OCI-M2 (cell line): ENCODE data around the gene B4GALNT3.
"Not testable (repeated sequence)": the region's sequence is repeated elsewhere in the genome, so short reads cannot be mapped to it uniquely, and the experiment has no call there.

ENCODE experiments used
- DNase-seq: peaks from one replicate; lab custom pipeline; 2025; ENCODE audit not compliant: unreplicated experiment; lab: John Stamatoyannopoulos, UW

B4GALNT3 gene

DNA sequence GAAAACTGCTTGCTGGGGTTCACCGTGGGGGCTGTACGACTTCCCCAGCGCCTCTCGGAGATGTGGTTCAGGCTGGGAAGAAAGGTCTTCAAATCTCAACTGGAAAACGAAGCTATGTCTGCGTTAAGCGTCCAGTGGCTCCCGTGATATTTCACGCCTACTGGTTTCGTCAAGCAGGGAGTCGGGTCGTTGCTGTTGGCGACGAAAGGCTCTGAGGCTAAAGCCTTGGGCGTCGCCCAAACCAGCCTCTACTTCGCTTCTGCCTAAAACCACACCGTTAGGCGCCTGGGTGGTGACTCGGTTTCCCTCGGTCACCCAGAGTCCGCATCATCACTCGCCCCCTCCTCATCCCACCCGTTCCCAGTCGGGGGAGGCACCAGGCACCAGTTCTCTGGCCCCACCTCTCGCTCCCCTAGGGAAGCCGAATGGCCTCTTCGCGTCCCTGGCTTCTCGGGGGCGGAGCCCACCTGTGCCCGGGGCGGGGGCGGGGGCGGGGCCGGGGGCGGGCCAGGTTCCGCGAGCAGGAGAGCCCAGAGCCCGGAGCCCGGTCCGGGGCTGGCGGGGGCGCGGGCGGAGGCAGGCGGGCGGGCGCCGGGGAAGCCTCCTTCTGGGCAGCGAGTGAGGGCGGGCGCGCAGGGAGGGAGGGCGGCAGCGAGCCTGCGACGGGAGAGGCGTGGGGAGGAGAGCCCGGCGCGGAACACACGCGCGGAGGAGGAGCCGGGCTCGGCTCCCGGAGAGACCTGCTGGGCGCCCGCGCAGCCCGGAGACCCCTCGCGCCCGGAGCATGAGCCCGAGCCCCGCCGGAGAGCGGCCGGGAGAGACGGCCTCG is at the start of gene B4GALNT3:
B4GALNT3 (plus strand) TSS at position 510 of the 829 bp plus-strand sequence. CDS start 438 bp downstream, outside the sequence.
- DNase-seq: no peak

DNA sequence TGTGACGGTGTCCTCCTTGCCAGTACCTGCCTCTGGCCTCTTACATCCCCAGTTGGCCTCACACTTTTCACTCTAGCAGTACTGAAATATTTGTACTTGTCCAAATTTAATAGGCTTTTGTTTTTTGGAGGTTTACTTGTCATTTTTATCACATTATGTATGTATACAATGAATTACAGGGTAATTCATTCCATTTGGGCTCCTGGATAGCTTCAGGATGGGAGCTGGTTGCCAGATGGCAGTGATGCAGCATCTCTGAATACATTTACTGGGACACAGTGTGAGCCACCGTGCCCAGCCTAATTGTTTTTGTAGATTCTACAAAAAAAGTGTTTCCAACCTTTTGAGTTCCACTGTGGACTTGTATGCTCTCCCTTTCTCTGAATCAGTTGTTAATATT is 44.9 kb upstream of the B4GALNT3 start:
- no peak for DNase-seq

DNA sequence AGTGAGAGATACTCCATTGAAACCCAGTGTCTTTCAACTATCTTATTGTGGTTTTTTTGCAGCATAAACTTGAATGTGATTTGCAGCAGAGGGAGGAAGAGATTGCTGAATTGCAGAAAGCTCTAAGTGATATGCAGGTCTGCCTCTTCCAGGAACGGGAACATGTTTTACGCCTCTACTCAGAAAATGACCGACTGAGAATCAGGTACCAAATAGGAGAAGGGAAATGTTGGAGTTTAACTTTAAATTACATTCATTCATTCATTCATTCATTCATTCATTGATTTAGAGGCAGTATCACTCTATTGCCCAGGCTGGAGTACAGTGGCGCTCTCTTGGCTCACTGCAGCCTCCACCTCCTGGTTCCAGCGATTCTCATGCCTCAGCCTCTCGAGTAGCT is 41.3 kb upstream of the B4GALNT3 start:
- DNase-seq: no peak

DNA sequence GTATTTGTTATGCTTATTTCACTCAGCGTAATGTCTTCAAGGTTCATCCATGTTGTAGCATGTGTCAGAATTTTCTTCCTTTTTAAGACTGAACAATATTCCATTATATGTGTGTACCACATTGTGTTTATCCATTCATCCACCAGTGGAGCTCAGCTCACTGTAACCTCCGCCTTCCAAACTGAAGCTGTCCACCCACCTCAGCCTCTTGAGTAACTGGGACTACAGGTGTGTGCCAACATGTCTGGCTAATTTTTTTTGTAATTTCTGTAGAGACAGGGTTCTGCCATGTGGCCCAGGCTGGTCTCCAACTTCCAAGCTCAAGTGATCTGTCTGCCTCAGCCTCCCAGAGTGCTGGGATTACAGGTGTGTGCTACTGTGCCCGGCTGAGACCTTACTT is 37.2 kb upstream of the B4GALNT3 start:
- no peak for DNase-seq

GRCh38 chr12:435737-436136 is 24.0 kb upstream of the B4GALNT3 start:
- DNase-seq: not testable (repeated sequence)

DNA sequence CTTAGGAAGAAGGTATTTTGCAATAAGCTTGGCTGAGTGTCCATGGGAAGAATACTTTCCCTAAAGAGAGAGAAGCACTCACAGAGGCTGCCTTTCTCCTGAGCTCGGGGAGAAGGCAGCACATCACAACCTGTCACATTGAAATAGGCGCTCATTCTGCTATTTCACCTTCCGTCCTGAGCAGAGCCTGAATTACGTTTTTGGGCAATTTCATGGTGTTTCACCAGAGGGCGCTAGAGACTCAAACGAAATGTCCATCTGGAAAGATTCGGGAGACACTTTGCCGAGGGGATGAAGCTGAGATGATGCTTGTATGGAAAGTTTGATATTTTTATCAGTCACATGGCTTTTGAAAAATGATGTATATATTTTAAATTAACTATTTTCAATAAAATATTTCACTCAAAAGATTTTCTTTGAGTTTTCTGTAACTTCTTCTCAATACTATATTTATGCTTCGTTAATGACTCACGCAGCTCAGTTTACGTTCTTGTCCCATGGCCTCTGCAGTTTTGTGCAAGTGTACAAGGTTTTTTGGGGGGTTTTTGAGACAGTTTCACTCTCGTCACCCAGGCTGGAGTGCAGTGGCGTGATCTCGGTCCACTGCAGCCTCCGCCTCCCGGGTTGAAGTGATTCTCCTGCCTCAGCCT is 17.4 kb upstream of the B4GALNT3 start:
- DNase-seq: no peak

GRCh38 chr12:447141-447540 is 12.6 kb upstream of the B4GALNT3 start:
- no peak for DNase-seq

GRCh38 chr12:449203-449602 is 10.5 kb upstream of the B4GALNT3 start:
- no peak for DNase-seq

DNA sequence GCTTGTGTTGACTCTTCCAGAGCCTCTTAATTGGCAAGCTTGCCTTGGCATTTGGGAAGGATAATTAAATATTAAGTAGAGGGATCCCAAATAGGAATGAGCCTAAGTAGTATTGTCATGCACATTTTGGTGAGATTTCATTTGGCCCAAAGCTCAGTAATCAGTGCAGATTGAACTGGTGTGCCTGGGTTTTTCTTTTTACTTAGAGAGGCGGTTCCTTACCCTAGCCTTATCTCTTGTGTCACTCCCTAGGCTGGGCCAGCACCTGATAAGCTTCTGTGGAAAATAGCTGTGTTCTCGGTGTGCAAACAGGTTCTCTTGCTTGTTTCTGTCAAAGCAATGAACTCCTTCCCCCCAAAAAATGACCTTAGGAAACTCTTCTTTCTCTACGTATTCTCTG is 9.3 kb upstream of the B4GALNT3 start:
- no peak for DNase-seq

GRCh38 chr12:452667-453210 is 7.0 kb upstream of the B4GALNT3 start:
- DNase-seq: no peak

GRCh38 chr12:454833-455232 is 4.9 kb upstream of the B4GALNT3 start:
- DNase-seq: no peak

DNA sequence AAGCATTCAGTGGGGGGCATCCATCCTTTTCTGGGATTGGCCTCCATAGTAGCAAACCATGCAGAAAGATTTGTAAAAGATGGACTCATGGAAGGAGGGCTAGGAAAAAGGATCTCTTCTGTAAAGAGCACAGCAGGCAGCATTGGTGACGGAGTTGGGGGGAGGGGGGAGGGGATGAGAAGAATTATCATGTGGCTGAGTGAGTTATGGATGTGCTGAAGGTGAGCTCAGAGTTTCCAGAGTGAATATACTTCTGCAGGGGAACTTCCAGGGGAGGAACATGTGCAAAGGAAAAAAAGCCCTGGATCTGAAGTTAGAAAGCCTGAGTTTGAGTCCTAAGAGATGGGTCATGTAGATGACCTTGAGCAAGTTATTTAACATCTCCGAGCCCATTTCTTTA is 3.9 kb upstream of the B4GALNT3 start:
- no peak for DNase-seq

DNA sequence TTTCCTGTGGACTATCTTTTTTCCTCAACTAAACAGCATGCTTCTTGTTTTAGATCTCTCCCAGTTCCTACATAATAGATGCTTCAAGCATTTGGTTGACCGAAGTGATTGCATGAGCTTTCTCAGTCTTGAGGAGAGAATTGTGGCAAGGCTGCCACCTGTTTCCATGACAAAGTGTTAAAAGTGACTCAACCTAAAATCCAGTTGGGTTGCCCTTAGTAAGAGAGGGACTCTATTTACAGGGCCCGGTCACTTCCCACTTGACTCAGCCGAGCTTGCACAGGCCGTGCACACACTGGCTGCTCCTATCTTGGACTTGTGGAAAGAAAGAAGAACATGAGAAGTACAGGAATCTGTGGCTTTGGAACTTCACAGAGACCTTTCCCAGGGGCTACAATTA is 2.1 kb upstream of the B4GALNT3 start:
- no peak for DNase-seq

DNA sequence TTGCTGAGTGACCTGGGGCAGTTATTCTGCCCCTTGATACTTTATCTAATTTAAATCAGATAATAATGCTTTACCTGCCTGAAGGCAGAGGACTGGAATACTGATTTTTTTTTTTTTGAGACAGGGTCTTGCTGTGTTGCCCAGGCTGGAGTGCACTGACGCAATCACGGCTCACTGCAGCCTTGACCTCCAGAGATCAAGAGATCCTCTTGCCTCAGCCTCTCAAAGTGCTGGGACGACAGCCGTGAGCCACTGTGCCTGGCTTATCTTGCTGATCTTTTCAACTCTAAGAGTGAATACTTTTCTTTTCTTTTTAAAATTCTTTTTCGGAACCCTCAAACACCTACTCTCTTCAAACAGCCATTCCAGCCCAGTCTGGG is 699 bp upstream of the B4GALNT3 start:
- DNase-seq: no peak

DNA sequence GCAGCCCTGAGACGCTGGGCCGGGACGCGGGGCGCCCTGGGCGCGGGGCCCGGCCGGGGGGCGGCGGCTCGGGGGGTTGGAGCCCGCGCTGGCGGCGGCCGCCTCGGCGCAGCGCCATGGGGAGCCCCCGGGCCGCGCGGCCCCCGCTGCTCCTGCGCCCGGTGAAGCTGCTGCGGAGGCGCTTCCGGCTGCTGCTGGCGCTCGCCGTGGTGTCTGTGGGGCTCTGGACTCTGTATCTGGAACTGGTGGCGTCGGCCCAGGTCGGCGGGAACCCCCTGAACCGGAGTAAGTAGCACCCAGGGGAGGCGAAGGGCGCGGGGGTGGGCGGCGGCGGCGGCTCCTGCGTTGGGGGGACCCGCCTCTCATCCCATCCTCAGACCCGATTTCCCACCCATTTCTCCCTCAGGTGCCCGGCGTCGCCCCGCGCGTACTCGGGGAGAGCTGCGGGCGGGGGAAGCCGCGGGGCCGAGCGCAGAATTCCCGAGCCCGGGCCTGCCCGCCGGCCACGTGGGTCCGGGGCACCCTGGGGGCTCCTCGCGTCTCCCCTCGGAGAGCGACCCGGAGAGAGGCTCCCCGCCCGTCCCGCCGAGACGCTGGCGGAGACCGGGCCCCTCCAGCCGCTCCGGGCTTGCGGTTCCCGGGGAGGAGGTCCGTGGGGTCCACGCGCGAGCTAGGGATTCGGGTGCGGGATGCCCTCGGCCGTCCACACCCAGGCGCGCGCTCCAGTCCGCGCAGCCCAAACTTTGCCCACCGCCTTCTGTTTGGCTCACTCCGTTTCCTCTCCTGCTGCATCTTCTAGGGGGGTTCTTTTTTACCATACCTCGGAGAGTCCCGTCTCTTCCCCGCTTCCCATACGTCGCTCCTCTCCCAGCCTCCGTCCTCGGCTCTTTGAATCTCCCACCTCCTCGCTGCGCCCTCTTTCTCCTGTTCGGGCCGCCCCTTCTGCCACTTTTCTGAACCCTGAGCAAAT is 807 bp downstream of the B4GALNT3 start:
- DNase-seq: no peak

GRCh38 chr12:461425-461824 is 1.7 kb downstream of the B4GALNT3 start:
- DNase-seq: no peak

GRCh38 chr12:462936-463705 is 3.4 kb downstream of the B4GALNT3 start:
- no peak for DNase-seq

- DNase-seq: no peak
These were observed 4.9 kb downstream of the B4GALNT3 start for GRCh38 chr12:464484-465267.

DNA sequence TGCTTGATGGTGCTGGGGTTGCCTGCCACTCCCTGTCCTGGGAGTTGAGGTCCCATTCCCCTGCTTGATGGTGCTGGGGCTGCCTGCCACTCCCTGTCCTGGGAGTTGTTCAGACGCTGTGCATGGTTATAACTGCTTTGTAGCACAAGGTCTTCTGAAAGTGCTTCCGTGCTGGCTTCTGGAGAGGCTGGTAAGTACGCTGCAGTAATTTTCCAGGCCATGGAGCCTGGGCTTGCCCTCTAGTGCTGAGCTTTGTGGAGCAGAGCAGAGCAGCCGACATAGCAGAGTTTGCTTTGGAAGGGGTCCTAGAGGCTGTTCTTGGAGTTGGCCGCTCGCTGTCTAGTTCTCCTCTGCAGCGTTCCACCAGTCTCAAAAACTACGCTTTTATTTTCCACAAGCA is 6.3 kb downstream of the B4GALNT3 start:
- no peak for DNase-seq

DNA sequence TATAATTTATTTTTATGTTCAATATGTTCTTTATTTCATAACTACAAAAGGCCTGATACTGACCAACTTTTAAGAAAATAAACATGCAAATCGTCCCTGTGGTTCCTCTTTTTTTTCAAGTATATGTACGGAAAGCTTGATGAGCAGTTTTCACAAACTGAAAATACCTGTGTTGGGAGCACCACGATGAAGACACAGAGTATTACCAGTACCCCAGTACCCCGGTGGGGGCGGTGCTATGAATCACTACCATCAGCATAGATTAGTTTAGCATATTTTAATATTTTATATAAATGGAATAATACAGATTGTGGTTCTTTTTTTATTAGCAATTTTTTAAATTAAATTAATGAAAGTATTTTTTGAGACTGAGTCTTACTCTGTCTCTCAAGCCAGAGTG is 7.0 kb downstream of the B4GALNT3 start:
- DNase-seq: no peak
